ENCODE results near the gene MAGEF1. TPM values are rescaled to one million over a fixed set of nuclear protein-coding genes. Genes with fewer than 3 reads are reported as not detected.

The MAGEF1 gene
- total and polyA plus RNA-seq, 2 of the 13 experiments (the other 11 are each of a cell fraction or from before 2014, with no cell fraction given) = 26.0 to 62.4 TPM

DNA sequence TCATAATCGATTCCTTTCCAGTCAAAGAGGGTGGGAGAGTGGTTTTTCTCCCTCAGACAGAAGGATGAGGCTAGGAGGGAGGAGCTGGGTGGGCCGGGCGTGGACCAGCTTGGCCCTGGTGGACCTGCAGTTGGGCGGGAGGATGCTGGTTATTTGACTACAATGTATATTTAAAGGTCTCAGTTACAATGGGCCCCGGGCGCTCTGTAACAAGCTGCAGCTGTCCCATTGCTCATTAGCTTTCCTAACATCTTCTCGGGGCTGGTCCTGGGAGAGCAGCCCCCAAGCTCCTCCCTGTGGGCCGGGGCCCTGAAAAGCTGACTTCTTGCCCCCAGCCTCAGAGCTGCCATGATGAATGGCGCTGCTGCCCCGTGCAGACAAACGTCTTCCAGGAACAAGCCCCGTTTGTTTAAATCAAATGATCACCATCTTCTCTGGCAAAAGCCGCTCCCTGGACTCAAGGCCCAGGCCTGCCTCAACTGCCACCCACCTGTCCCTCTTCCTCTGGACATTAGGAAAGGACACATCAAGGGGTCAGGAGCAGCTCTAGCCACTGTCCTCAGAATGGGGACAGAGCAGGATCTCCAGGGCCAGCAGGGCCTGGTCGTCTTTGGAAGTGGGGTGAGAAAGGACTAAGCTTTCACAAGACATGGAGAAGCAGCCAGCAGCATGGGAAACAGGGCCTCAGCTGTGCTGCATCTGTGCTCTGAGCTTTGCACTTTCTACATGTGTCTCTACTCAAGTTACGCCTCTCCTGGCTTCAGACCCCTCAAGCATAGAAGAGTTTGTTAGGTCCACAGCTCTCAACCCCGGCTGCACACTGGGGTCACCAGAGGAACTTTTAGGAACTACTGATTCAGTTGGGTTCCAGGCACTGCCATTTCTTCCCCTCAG lies 38.6 kb downstream of the MAGEF1 start (continued):
- no peak for TF ChIP-seq TMF1 (CRISPR knock-in tag; IDR thresholded peaks at IDR 0.05; ENCODE audit: low read depth)
- no peak for TF ChIP-seq BRD4 (CRISPR knock-in tag; IDR thresholded peaks at IDR 0.05)
- no peak for TF ChIP-seq SMAD9 (CRISPR knock-in tag; IDR thresholded peaks at IDR 0.05)

DNA sequence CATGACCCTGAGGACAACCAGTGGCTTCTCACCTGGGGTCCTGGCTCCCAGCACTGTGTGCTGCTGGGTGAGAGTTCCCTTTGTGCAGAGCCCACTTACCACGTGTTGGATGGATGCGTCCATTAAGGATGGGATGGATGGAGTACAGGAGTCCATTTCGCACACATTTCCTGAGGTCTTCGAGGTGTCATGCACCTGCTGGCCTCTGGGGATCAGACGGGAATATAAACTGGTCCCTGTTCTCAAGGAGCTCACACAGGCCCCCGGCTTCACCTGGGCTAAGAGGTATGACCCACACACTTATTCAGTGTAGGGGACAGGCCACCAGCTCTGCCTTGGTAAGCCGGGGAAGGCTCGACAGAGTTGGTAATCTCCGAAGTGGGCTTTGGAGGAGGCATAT lies 39.5 kb downstream of the MAGEF1 start:
- Histone ChIP-seq H3K4me2 (ENCODE audit: low read depth, low read length) (no peak overlapping the region), H3K27ac (ENCODE audit: extremely low read length, insufficient read depth, low read length) (no peak overlapping the region), H4K20me1 (ENCODE audit: insufficient read depth, low read length) (no peaks in the 10 kb centered on the region), H3K79me2 (ENCODE audit: insufficient read depth, low read length) (no peaks in the 10 kb centered on the region), H2AFZ (ENCODE audit: low read length) (no peak overlapping the region), H3K4me3 (replicated peaks in 1 of 3; ENCODE audit: insufficient read depth in 1 of 3, low read depth in 2 of 3, low read length in 3 of 3) (no peak overlapping the region), H3K27me3 (ENCODE audit: control insufficient read depth in 1 of 2, insufficient read depth in 2 of 2, low read length in 2 of 2) (peaks cover 1 to 3% of the 10 kb centered on the region in 2 experiments; a peak in 3 of 5 replicates), H3K9ac (ENCODE audit: insufficient read depth, low read depth, low read length) (no peak overlapping the region), H3K4me1 (ENCODE audit: insufficient read depth, low read length) (peaks cover under 1% of the 10 kb centered on the region; the same call in 1 of the 2 replicates), H3K36me3 (replicated peaks in 1 of 2; ENCODE audit: control insufficient read depth in 1 of 2, insufficient read depth in 2 of 2, low read length in 2 of 2) (no peaks in the 10 kb centered on the region), H3K9me3 (ENCODE audit: low read length) (no peaks in the 10 kb centered on the region)
- ATAC-seq (peak; percentile 62), DNase-seq (ENCODE audit: low spot score) (no peak), FAIRE-seq (no peak)
- in situ Hi-C loops (cut with HindIII; ENCODE audit: extremely low pct_ligation_motif_present, low pct_unique_long_range_greater_than_20kb) (no loop called here), intact Hi-C loops (cut with micrococcal nuclease; ENCODE audit: unreplicated experiment) (no loop called here)
- no TSS peak for BruUV-seq (replicated peaks)
- WGBS (ENCODE audit: low lambda C conversion rate) = 33% methylated on average over 7 of the region's 9 CpGs
- ChIA-PET CTCF (ENCODE audit: low intra/inter-chr PET ratio, low total read pairs) (no interaction called here), POLR2A (no interaction called here)
- TF ChIP-seq ZNF343 (CRISPR knock-in tag; IDR thresholded peaks at IDR 0.05) (no peak), JARID2 (CRISPR knock-in tag; IDR thresholded peaks at IDR 0.05; ENCODE audit: insufficient replicate concordance) (no peak), ZBTB38 (CRISPR knock-in tag; IDR thresholded peaks at IDR 0.05) (no peak)
